ENCODE results near the gene SCUBE1. TPM values are rescaled to one million over a fixed set of nuclear protein-coding genes. Genes with fewer than 3 reads are reported as not detected.

SCUBE1 gene
- total and polyA plus RNA-seq, 2 of the 8 experiments (the other 6 are each of a cell fraction or from before 2014, with no cell fraction given): 2.3 to 4.9 TPM

- no peak overlapping the region for H2AFZ ChIP-seq (ENCODE audit: low read length)
- TF ChIP-seq MAX (IDR thresholded peaks at IDR 0.05) (no peak), SUZ12 (IDR thresholded peaks at IDR 0.05; ENCODE audit: low read length) (no peak), CHD1 (IDR thresholded peaks at IDR 0.05; ENCODE audit: low read depth, low read length) (no peak), ATF3 (IDR thresholded peaks at IDR 0.05; ENCODE audit: insufficient read depth, low read depth, low read length) (no peak), JUND (IDR thresholded peaks at IDR 0.05; ENCODE audit: low read length) (no peak), CBX8 (IDR thresholded peaks at IDR 0.05; ENCODE audit: borderline replicate concordance, low read depth, low read length) (no peak), MAFK (IDR thresholded peaks at IDR 0.05; ENCODE audit: low read depth, low read length) (no peak), SIRT6 (IDR thresholded peaks at IDR 0.05; ENCODE audit: low read length) (no peak), CHD2 (IDR thresholded peaks at IDR 0.05; ENCODE audit: low read length) (no peak)
- H3K4me3 ChIP-seq (ENCODE audit: extremely low read depth in 1 of 4, insufficient read depth in 2 of 4, low read depth in 3 of 4, low read length in 4 of 4): no peak overlapping the region
- H3K14ac ChIP-seq (ENCODE audit: insufficient read length): no peak overlapping the region
- H3K23ac ChIP-seq (ENCODE audit: insufficient read length): no peak overlapping the region
- no peak for FAIRE-seq
- no peak overlapping the region for H4K5ac ChIP-seq (ENCODE audit: insufficient read length, low read depth, low read length)
- 0 out of 2 replicates have a peak overlapping the region, but pooled peaks have one; percentile 86 for H2AK5ac ChIP-seq (ENCODE audit: low read depth, low read length)
- no peak overlapping the region for H3K27ac ChIP-seq (ENCODE audit: low read depth, low read length)
- peak overlapping the region; percentile 32; the same call in 1 of the 2 replicates for H3K18ac ChIP-seq (ENCODE audit: extremely low read depth, low read length)
- H4K20me1 ChIP-seq (replicated peaks in 1 of 2; ENCODE audit: control insufficient read depth in 1 of 2, insufficient read depth in 2 of 2, low read length in 2 of 2): no peaks in the 10 kb centered on the region
- no peak overlapping the region for H4K91ac ChIP-seq (replicated peaks; ENCODE audit: insufficient read length, low read length)
- POLR2A ChIA-PET (ENCODE audit: partially characterized antibody): interaction anchor here (0.7 to 2.5 kb wide), 2 partner anchors 10 to 545 kb away, joined by 5 to 14 read pairs; no protein-coding TSS in a partner anchor
- no peak overlapping the region for H2BK15ac ChIP-seq (ENCODE audit: low read length)
- DNase-seq (ENCODE audit: low read depth in 1 of 2, low spot score in 2 of 2): no peak
- H2BK20ac ChIP-seq (ENCODE audit: low read length): no peak overlapping the region
- H3K36me3 ChIP-seq (ENCODE audit: control insufficient read depth in 2 of 4, insufficient read depth in 4 of 4, low read length in 3 of 4): no peaks in the 10 kb centered on the region
- H2BK12ac ChIP-seq (ENCODE audit: low read depth, low read length): 0 out of 2 replicates have a peak overlapping the region, but pooled peaks have one; percentile 39
- no peak overlapping the region for H3K4ac ChIP-seq (replicated peaks; ENCODE audit: insufficient read length, low read depth, low read length)
- H3K56ac ChIP-seq (replicated peaks; ENCODE audit: insufficient read length, low read depth, low read length): no peak overlapping the region
- H3K79me1 ChIP-seq (ENCODE audit: low read depth, low read length): no peaks in the 10 kb centered on the region
- peak overlapping the region; percentile 35; the same call in 1 of the 2 replicates for H2BK5ac ChIP-seq (ENCODE audit: low read depth, low read length)
- H3K79me2 ChIP-seq (ENCODE audit: control insufficient read depth in 1 of 2, insufficient read depth in 2 of 2, low read length in 2 of 2): no peaks in the 10 kb centered on the region
- H3K4me2 ChIP-seq (ENCODE audit: insufficient read depth in 1 of 2, low read depth in 2 of 2, low read length in 2 of 2): no peak overlapping the region
- peaks cover 0 to 5% (median 3%) of the 10 kb centered on the region in 4 experiments; a peak in 3 of 7 replicates for H3K4me1 ChIP-seq (replicated peaks in 1 of 4; ENCODE audit: control insufficient read depth in 3 of 4, insufficient read depth in 4 of 4, low read length in 3 of 4)
- H3K23me2 ChIP-seq (ENCODE audit: low read depth, low read length): no peaks in the 10 kb centered on the region
- no peak overlapping the region for H3K9ac ChIP-seq (replicated peaks in 1 of 4; ENCODE audit: extremely low read depth in 1 of 4, low read depth in 3 of 4, low read length in 3 of 4)
- no peaks in the 10 kb centered on the region for H3K9me3 ChIP-seq (ENCODE audit: insufficient read depth in 2 of 2, low read depth in 1 of 2, low read length in 1 of 2)
- 68% methylated on average over 3 of the region's 5 CpGs; no CpG with 5 or more reads in 1 of the 2 experiments for WGBS, 2 experiments (ENCODE audit: extremely low coverage in 1 of 2, insufficient coverage in 1 of 2, insufficient read length in 1 of 2, insufficient replicate concordance in 2 of 2, low coverage in 1 of 2, low lambda C conversion rate in 2 of 2, missing lambda C conversion rate in 1 of 2)
- CTCF ChIA-PET (ENCODE audit: partially characterized antibody): interaction anchor here (0.8 to 2.5 kb wide), 3 partner anchors 9 to 29 kb away, joined by 3 to 17 read pairs (median 11); no protein-coding TSS in a partner anchor
- H4K8ac ChIP-seq (ENCODE audit: extremely low read depth, insufficient read depth, low read length): no peak overlapping the region
- H3K27me3 ChIP-seq (replicated peaks in 1 of 4; ENCODE audit: control insufficient read depth in 3 of 4, extremely low read depth in 1 of 4, insufficient read depth in 3 of 4, low read length in 3 of 4): no peaks in the 10 kb centered on the region
- H2BK120ac ChIP-seq (replicated peaks; ENCODE audit: low read depth, low read length): no peak overlapping the region
These were observed 145.0 kb downstream of the SCUBE1 start for GRCh38 chr22:43198126-43198525.
